RCC 7860 (cell line): ENCODE data around the gene ATP6AP2.
A peak's percentile ranks its signal among the peaks of the same experiment; 100 is the strongest.
"Not testable (repeated sequence)": the region's sequence is repeated elsewhere in the genome, so short reads cannot be mapped to it uniquely, and the experiment has no call there.

Experiments
- DNase-seq: peaks from one replicate; pipeline ENCODE4 v3.0.0-alpha.2; 2015; ENCODE audit warnings: low spot score
- FAIRE-seq: peaks from 2 replicates; lab custom pipeline; 2012; peaks lifted over from hg19 to GRCh38; lab: Jason Lieb, UNC

ATP6AP2 gene

GRCh38 chrX:40573763-40574162, 7.0 kb upstream of the ATP6AP2 start:
- no peak for DNase-seq

GRCh38 chrX:40575411-40575810, 5.4 kb upstream of the ATP6AP2 start:
- DNase-seq, FAIRE-seq: not testable (repeated sequence)

More at GRCh38 chrX:40573763-40574162, 7.0 kb upstream of the ATP6AP2 start:
- FAIRE-seq, result peak; percentile 5

GRCh38 chrX:40576291-40576690, 4.5 kb upstream of the ATP6AP2 start:
- FAIRE-seq, result no peak
- no peak for DNase-seq

- FAIRE-seq (no peak), DNase-seq (no peak)
Measured at GRCh38 chrX:40578039-40578695, 2.6 kb upstream of the ATP6AP2 start.

GRCh38 chrX:40579141-40579540, 1.6 kb upstream of the ATP6AP2 start:
- FAIRE-seq (no peak), DNase-seq (no peak)

- FAIRE-seq (no peak), DNase-seq (no peak)
Measured at GRCh38 chrX:40579900-40580536, 752 bp upstream of the ATP6AP2 start.

GRCh38 chrX:40581336-40581920, 658 bp downstream of the ATP6AP2 start:
- DNase-seq, result no peak
- no peak for FAIRE-seq

GRCh38 chrX:40582178-40582577, 1.4 kb downstream of the ATP6AP2 start:
- FAIRE-seq, DNase-seq: not testable (repeated sequence)

- FAIRE-seq, result no peak
Measured at GRCh38 chrX:40582811-40583210, 2.0 kb downstream of the ATP6AP2 start.

GRCh38 chrX:40587623-40588022, 6.9 kb downstream of the ATP6AP2 start:
- DNase-seq, FAIRE-seq: not testable (repeated sequence)

More at GRCh38 chrX:40582811-40583210, 2.0 kb downstream of the ATP6AP2 start:
- DNase-seq, result no peak

GRCh38 chrX:40589616-40590321, 9.0 kb downstream of the ATP6AP2 start:
- DNase-seq, FAIRE-seq: not testable (repeated sequence)

GRCh38 chrX:40603446-40603845, 22.7 kb downstream of the ATP6AP2 start:
- no peak for DNase-seq
- FAIRE-seq, result no peak

- DNase-seq (no peak), FAIRE-seq (no peak)
Measured at GRCh38 chrX:40607381-40607780, 26.6 kb downstream of the ATP6AP2 start.

GRCh38 chrX:40612511-40612910, 31.7 kb downstream of the ATP6AP2 start:
- DNase-seq (no peak), FAIRE-seq (no peak)

GRCh38 chrX:40615976-40616375, 35.2 kb downstream of the ATP6AP2 start:
- no peak for FAIRE-seq
- DNase-seq, result no peak

- DNase-seq (no peak), FAIRE-seq (no peak)
Measured at GRCh38 chrX:40617566-40617965, 36.8 kb downstream of the ATP6AP2 start.

- FAIRE-seq (no peak), DNase-seq (no peak)
Measured at GRCh38 chrX:40622479-40623138, 41.8 kb downstream of the ATP6AP2 start.

GRCh38 chrX:40623139-40623536, 42.4 kb downstream of the ATP6AP2 start, which contains the start of gene MPC1L:
TSS of gene MPC1L (plus strand) at chrX:40623428. CDS start at chrX:40623566, 138 bp downstream.
- no peak for FAIRE-seq

GRCh38 chrX:40623665-40624064, 42.9 kb downstream of the ATP6AP2 start:
- FAIRE-seq, result no peak
- no peak for DNase-seq

More at GRCh38 chrX:40623139-40623536, 42.4 kb downstream of the ATP6AP2 start, which contains the start of gene MPC1L:
- DNase-seq, result no peak

- no peak for FAIRE-seq
- no peak for DNase-seq
Measured at GRCh38 chrX:40625294-40625693, 44.5 kb downstream of the ATP6AP2 start.

GRCh38 chrX:40628506-40628905, 47.7 kb downstream of the ATP6AP2 start:
- FAIRE-seq, result no peak

More at GRCh38 chrX:40628506-40628905, 47.7 kb downstream of the ATP6AP2 start:
- DNase-seq, result no peak
